GM12864 (cell line): ENCODE measurements around the gene SYNGR4.

Experiments used
- DNase-seq: peaks from one replicate; pipeline ENCODE4 v3.0.0-alpha.2; 2011; ENCODE audit warnings: low read depth
- H3K4me3 ChIP-seq: 2 replicates; pipeline ENCODE4 v1.5.1; 2011; ENCODE audit warnings: mild to moderate bottlenecking, low read depth, low read length, control low read depth
- TF ChIP-seq, protein P1 (sequence below): IDR thresholded peaks from 2 replicates; pipeline ENCODE4 v1.5.1; 2011; ENCODE audit warnings: low read depth, mild to moderate bottlenecking, moderate library complexity, low read length, control low read depth, inconsistent platforms; ENCODE audit errors: missing control alignments

Gene SYNGR4

DNA sequence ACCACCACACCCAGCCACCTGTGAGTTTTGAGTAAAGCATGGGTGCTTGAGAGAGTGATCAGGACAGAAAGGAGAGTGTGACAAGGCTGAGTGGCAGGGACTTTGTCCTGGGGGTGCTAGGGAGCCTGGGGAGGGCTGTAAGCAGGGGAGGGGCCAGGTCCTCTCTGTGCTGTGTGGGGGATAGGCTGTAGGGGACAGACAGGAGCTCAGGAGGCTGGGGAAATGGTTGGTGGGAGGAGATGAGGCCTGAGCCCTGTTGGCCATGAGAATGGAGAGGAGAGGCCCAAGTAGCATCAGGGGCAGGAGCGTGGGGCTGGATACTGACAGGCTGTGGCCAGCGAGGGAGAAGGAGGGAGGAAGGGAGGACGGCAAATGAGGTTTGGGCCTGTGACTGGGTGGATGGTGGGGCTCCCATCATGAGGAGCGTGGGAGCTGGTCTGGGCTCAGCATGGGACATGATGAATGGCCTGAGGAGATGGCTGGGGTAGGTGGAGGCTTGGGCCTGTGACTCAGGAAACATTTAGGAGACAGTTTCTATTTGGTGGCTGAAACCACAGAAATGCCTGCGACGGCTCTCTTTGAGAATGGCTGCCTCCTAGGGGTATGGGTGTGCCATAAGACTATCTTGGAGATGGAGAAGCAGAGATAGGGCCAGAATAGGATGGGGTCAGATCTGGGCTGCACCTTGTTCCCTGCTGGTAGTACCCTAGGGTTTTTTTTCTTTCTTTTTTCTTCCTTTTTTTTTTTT is 54.3 kb downstream of the SYNGR4 start:
- H3K4me3 ChIP-seq = no peak overlapping the region; the same call in 1 of the 2 replicates
- TF ChIP-seq, protein P1, sequence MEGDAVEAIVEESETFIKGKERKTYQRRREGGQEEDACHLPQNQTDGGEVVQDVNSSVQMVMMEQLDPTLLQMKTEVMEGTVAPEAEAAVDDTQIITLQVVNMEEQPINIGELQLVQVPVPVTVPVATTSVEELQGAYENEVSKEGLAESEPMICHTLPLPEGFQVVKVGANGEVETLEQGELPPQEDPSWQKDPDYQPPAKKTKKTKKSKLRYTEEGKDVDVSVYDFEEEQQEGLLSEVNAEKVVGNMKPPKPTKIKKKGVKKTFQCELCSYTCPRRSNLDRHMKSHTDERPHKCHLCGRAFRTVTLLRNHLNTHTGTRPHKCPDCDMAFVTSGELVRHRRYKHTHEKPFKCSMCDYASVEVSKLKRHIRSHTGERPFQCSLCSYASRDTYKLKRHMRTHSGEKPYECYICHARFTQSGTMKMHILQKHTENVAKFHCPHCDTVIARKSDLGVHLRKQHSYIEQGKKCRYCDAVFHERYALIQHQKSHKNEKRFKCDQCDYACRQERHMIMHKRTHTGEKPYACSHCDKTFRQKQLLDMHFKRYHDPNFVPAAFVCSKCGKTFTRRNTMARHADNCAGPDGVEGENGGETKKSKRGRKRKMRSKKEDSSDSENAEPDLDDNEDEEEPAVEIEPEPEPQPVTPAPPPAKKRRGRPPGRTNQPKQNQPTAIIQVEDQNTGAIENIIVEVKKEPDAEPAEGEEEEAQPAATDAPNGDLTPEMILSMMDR = peak; percentile 32
- no peak for DNase-seq

DNA sequence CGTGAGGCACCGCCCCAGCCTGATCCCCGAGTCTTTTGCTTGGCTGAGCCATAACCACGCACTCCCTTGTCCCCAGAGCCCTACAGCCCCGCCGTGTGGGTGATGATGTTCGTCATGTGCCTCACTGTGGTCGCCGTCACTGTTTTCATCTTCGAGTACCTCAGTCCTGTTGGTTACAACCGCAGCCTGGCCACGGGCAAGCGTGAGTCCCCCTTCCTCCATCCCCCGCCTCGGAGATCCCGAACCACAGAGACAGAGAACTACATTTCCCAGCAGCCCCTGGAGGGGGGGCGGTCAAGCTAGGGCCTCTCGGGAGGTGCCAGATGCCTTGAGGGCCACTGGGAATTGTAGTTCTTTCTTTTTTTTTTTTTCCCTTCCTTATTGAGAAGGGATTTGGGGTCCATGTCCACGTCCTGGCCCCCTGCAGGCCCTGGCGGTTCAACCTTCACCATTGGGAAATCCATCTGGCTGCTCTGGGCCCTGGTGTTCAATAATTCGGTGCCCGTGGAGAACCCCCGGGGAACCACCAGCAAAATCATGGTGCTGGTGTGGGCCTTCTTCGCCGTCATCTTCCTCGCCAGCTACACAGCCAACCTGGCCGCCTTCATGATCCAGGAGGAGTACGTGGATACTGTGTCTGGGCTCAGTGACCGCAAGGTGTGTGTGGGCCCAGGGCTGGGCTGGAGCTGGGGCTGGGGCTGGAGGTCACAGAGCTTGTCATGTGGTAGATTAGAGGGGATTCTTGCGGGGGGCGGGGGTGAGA is 55.2 kb downstream of the SYNGR4 start:
- peak overlapping the region; percentile 50 for H3K4me3 ChIP-seq
- TF ChIP-seq, protein P1 = no peak
- DNase-seq = no peak

GRCh38 chr19:48421548-48421947 is 57.4 kb downstream of the SYNGR4 start:
- no peak overlapping the region for H3K4me3 ChIP-seq
- no peak for DNase-seq
- TF ChIP-seq, protein P1 = no peak

GRCh38 chr19:48424694-48425219 is 60.6 kb downstream of the SYNGR4 start:
- no peak for DNase-seq
- no peak overlapping the region; the same call in 1 of the 2 replicates for H3K4me3 ChIP-seq
- TF ChIP-seq, protein P1 = no peak
